ENCODE results near the gene DHRS12.

Gene DHRS12

GRCh38 chr13:51727634-51728274 is 76.2 kb downstream of the DHRS12 start:
- Histone ChIP-seq H3K9ac (ENCODE audit: low read length) (no peak overlapping the region), H3K36me3 (ENCODE audit: control insufficient read depth, low read depth, low read length) (peaks cover 7% of the 10 kb centered on the region), H3K4me3 (ENCODE audit: low read length) (no peak overlapping the region), H3K27ac (ENCODE audit: low read length) (no peak overlapping the region), H3K9me3 (ENCODE audit: control insufficient read depth, low read depth, low read length) (no peaks in the 10 kb centered on the region), H3K4me1 (ENCODE audit: control insufficient read depth, low read depth, low read length) (no peaks in the 10 kb centered on the region), H3K27me3 (ENCODE audit: control insufficient read depth, insufficient read depth, low read length) (no peaks in the 10 kb centered on the region)

- no peaks in the 10 kb centered on the region for H3K9me3 ChIP-seq (ENCODE audit: control insufficient read depth, low read depth, low read length)
- H3K36me3 ChIP-seq (ENCODE audit: control insufficient read depth, low read depth, low read length), result peaks cover 7% of the 10 kb centered on the region
- H3K27ac ChIP-seq (ENCODE audit: low read length), result no peak overlapping the region
- no peak overlapping the region for H3K9ac ChIP-seq (ENCODE audit: low read length)
- no peaks in the 10 kb centered on the region for H3K27me3 ChIP-seq (ENCODE audit: control insufficient read depth, insufficient read depth, low read length)
- no peak overlapping the region for H3K4me3 ChIP-seq (ENCODE audit: low read length)
- H3K4me1 ChIP-seq (ENCODE audit: control insufficient read depth, low read depth, low read length), result no peaks in the 10 kb centered on the region
These were observed 77.3 kb downstream of the DHRS12 start for GRCh38 chr13:51726446-51727193.

GRCh38 chr13:51724721-51725120 is 79.2 kb downstream of the DHRS12 start:
- Histone ChIP-seq H3K9ac (ENCODE audit: low read length) (no peak overlapping the region), H3K36me3 (ENCODE audit: control insufficient read depth, low read depth, low read length) (peaks cover 7% of the 10 kb centered on the region), H3K27ac (ENCODE audit: low read length) (no peak overlapping the region), H3K9me3 (ENCODE audit: control insufficient read depth, low read depth, low read length) (no peaks in the 10 kb centered on the region), H3K4me3 (ENCODE audit: low read length) (no peak overlapping the region), H3K4me1 (ENCODE audit: control insufficient read depth, low read depth, low read length) (no peaks in the 10 kb centered on the region), H3K27me3 (ENCODE audit: control insufficient read depth, insufficient read depth, low read length) (no peaks in the 10 kb centered on the region)

DNA sequence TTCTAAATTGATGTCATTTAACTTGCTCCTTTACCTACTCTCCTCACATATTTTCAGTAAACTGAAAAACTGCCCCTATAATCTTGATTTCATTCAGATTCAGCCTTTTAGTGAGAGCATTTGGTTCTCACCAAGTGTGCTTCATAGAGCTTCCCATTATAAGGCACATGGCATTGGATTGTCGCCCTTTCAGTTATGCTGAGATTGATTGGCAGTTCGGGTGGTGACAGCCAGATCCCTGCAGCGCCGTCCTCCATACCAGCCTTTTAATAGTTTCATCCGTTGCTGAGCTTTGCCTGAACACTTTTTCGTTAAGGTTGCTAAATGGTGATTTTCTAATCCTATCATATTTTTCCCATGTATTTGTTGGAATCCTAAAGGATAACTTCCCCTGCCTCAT is 80.4 kb downstream of the DHRS12 start:
- H3K36me3 ChIP-seq (ENCODE audit: control insufficient read depth, low read depth, low read length), result peaks cover 7% of the 10 kb centered on the region
- no peak overlapping the region for H3K4me3 ChIP-seq (ENCODE audit: low read length)
- H3K4me1 ChIP-seq (ENCODE audit: control insufficient read depth, low read depth, low read length), result no peaks in the 10 kb centered on the region
- H3K27me3 ChIP-seq (ENCODE audit: control insufficient read depth, insufficient read depth, low read length), result no peaks in the 10 kb centered on the region
- H3K27ac ChIP-seq (ENCODE audit: low read length), result no peak overlapping the region
- no peaks in the 10 kb centered on the region for H3K9me3 ChIP-seq (ENCODE audit: control insufficient read depth, low read depth, low read length)
- no peak overlapping the region for H3K9ac ChIP-seq (ENCODE audit: low read length)

- Histone ChIP-seq H3K4me3 (ENCODE audit: low read length) (no peak overlapping the region), H3K27me3 (ENCODE audit: control insufficient read depth, insufficient read depth, low read length) (no peaks in the 10 kb centered on the region), H3K9ac (ENCODE audit: low read length) (no peak overlapping the region), H3K36me3 (ENCODE audit: control insufficient read depth, low read depth, low read length) (no peaks in the 10 kb centered on the region), H3K9me3 (ENCODE audit: control insufficient read depth, low read depth, low read length) (no peaks in the 10 kb centered on the region), H3K27ac (ENCODE audit: low read length) (no peak overlapping the region), H3K4me1 (ENCODE audit: control insufficient read depth, low read depth, low read length) (no peaks in the 10 kb centered on the region)
These were observed 82.5 kb downstream of the DHRS12 start for GRCh38 chr13:51721496-51721895.

GRCh38 chr13:51719394-51719793 is 84.6 kb downstream of the DHRS12 start:
- no peaks in the 10 kb centered on the region for H3K36me3 ChIP-seq (ENCODE audit: control insufficient read depth, low read depth, low read length)
- no peak overlapping the region for H3K9ac ChIP-seq (ENCODE audit: low read length)
- H3K4me1 ChIP-seq (ENCODE audit: control insufficient read depth, low read depth, low read length), result no peaks in the 10 kb centered on the region
- no peak overlapping the region for H3K4me3 ChIP-seq (ENCODE audit: low read length)
- no peak overlapping the region for H3K27ac ChIP-seq (ENCODE audit: low read length)
- H3K9me3 ChIP-seq (ENCODE audit: control insufficient read depth, low read depth, low read length), result no peaks in the 10 kb centered on the region
- H3K27me3 ChIP-seq (ENCODE audit: control insufficient read depth, insufficient read depth, low read length), result no peaks in the 10 kb centered on the region

Data from iPS-18a (cell line).